ENCODE measurements around the gene LARP1B. TPM values are rescaled to one million over a fixed set of nuclear protein-coding genes. Genes with fewer than 3 reads are reported as not detected.
"Not testable (repeated sequence)": the region's sequence is repeated elsewhere in the genome, so short reads cannot be mapped to it uniquely, and the experiment has no call there.

The LARP1B gene
- total RNA-seq = 11.5 TPM

DNA sequence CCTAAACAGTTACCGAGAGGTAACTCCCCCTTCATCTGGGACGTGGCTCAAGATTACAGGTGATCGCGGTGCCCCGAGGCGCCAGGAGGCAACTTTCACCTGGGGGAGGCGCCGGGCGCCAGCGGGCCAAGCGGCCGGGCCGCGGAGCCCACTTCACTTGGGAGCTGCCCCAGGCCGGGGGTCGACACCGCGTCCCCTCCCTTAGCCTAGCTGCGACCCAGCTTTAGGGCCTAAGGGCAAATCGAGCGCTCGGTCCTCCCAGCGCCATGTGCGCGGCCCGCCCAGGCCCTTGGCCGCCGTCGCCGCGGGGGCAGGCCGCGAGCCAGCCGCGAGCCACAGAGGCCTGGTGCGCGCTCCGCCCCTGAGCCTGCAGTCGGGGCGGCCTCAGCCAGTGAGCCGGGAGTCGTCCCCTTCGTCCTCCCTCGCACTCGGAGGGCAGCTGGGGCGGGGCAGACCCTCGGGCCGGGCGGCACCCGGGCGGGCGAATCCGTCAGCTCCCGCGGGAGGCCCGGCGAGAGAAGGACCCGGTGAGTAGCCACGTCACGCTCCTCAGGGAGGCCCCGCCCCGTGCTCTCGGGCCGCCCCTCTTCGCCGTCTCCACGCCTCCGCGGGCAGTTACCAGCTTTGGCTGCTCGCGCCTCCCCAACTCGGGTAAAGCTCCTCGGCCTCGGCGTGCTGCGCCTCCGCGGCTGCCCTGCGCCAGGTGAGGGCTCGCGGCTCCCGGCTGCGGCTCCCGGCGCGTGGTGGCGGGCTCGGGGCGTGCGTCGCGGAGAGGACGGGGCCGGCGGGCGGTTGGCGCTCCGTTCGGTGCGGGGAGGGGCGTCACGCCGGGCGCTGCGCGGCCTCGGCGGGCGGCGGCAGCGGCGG is at the start of gene LARP1B:
LARP1B (plus strand) TSS at position 614 of the 867 bp plus-strand sequence. CDS start 13,640 bp downstream, outside the sequence.
- Histone ChIP-seq H3K4me3 (ENCODE audit: low read length) (peak within 1 kb of the TSS; percentile 63), H3K4me1 (ENCODE audit: insufficient read depth, low read length) (peaks cover 19% of the 10 kb centered on the region), H3K9me3 (ENCODE audit: low read depth, low read length) (no peaks in the 10 kb centered on the region)

GRCh38 chr4:128025319-128025718 is 35.8 kb upstream of the LARP1B start:
- H3K27me3 ChIP-seq (ENCODE audit: insufficient read depth, low read length) = no peaks in the 10 kb centered on the region
- no peak overlapping the region for H3K4me3 ChIP-seq (ENCODE audit: low read length)
- H3K4me1 ChIP-seq (ENCODE audit: insufficient read depth, low read length) = no peaks in the 10 kb centered on the region
- no peaks in the 10 kb centered on the region for H3K9me3 ChIP-seq (ENCODE audit: low read depth, low read length)

More for the DNA sequence above, at the start of gene LARP1B:
- H3K27me3 ChIP-seq (ENCODE audit: insufficient read depth, low read length) = no peaks in the 10 kb centered on the region

- H3K4me1 ChIP-seq (ENCODE audit: insufficient read depth, low read length) = no peaks in the 10 kb centered on the region
- no peaks in the 10 kb centered on the region for H3K27me3 ChIP-seq (ENCODE audit: insufficient read depth, low read length)
- no peak overlapping the region for H3K4me3 ChIP-seq (ENCODE audit: low read length)
- no peaks in the 10 kb centered on the region for H3K9me3 ChIP-seq (ENCODE audit: low read depth, low read length)
These were observed 31.2 kb upstream of the LARP1B start for GRCh38 chr4:128029907-128030306.

DNA sequence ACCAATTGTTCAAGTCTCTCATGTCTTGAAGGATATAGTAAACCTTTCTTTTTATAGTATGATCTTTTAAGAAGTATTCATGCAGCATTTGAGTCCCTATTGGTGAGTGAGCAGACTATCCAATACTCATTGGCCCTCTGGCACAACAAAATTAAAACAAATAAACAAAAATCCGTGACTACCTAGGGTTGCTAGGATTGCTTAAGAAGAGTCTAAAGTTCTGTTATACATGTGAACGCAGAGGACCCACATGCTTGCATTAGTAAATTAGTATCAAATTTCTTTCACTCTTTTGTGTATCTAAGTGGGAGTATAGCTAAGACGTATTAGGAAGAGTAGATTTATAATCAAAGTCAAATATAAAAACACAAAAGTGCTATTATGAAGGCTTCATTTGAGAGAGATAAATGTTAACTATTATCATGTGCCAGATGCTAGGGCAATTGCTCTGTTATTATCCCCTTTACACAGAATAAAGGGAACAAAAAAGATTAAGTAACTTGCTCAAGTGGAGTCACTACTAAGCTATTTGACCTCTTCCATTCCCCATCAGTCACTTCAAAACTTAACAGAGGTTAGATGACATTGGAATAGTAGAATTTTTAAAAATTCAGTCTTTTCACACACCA is 29.2 kb upstream of the LARP1B start:
- H3K9me3 ChIP-seq (ENCODE audit: low read depth, low read length) = no peaks in the 10 kb centered on the region
- H3K4me1 ChIP-seq (ENCODE audit: insufficient read depth, low read length) = no peaks in the 10 kb centered on the region
- H3K4me3 ChIP-seq (ENCODE audit: low read length) = no peak overlapping the region
- H3K27me3 ChIP-seq (ENCODE audit: insufficient read depth, low read length) = no peaks in the 10 kb centered on the region

DNA sequence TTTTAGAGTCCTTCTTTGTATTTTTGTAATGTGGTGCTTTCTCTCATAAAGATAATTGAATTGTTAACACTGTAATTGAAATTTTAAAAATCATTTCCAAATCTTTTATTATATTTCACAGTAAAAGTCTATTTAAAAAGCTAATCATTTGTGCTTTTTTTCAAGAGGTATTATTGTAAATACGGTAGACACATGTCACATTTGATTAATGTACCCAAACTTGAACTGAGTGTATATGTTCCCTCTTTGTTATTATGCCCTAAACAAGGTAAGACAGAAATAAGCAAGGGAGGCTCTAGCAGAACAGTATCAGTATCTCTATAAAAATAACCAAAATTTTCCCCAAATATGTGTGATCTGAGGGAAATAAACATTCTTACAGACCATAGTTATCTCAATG is 21.5 kb upstream of the LARP1B start:
- H3K4me1 ChIP-seq (ENCODE audit: insufficient read depth, low read length) = no peaks in the 10 kb centered on the region
- no peaks in the 10 kb centered on the region for H3K27me3 ChIP-seq (ENCODE audit: insufficient read depth, low read length)
- no peak overlapping the region for H3K4me3 ChIP-seq (ENCODE audit: low read length)
- no peaks in the 10 kb centered on the region for H3K9me3 ChIP-seq (ENCODE audit: low read depth, low read length)

DNA sequence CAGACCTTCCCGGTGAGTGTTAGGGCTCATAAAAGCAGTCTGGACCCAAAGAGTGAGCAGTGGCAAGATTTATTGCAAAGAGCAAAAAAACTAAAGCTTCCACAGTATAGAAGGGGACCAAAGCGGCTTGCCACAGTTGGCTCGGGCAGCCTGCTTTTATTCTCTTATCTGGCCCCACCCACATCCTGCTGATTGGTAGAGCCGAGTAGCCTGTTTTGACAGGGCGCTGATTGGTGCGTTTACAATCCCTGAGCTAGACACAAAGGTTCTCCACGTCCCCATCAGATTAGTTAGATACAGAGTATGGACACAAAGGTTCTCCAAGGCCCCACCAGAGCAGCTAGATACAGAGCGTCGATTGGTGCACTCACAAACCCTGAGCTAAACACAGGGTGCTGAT is 14.1 kb upstream of the LARP1B start:
- H3K27me3 ChIP-seq (ENCODE audit: insufficient read depth, low read length); H3K4me3 ChIP-seq (ENCODE audit: low read length); H3K4me1 ChIP-seq (ENCODE audit: insufficient read depth, low read length); H3K9me3 ChIP-seq (ENCODE audit: low read depth, low read length): not testable (repeated sequence)

GRCh38 chr4:128047514-128047913 is 13.6 kb upstream of the LARP1B start:
- not testable (repeated sequence) for H3K4me3 ChIP-seq (ENCODE audit: low read length); H3K9me3 ChIP-seq (ENCODE audit: low read depth, low read length); H3K27me3 ChIP-seq (ENCODE audit: insufficient read depth, low read length)

GRCh38 chr4:128051229-128051628 is 9.9 kb upstream of the LARP1B start:
- not testable (repeated sequence) for H3K4me1 ChIP-seq (ENCODE audit: insufficient read depth, low read length); H3K27me3 ChIP-seq (ENCODE audit: insufficient read depth, low read length); H3K4me3 ChIP-seq (ENCODE audit: low read length); H3K9me3 ChIP-seq (ENCODE audit: low read depth, low read length)

More at GRCh38 chr4:128047514-128047913, 13.6 kb upstream of the LARP1B start:
- H3K4me1 ChIP-seq (ENCODE audit: insufficient read depth, low read length) = not testable (repeated sequence)

GRCh38 chr4:128054907-128055306 is 6.2 kb upstream of the LARP1B start:
- not testable (repeated sequence) for H3K27me3 ChIP-seq (ENCODE audit: insufficient read depth, low read length); H3K4me3 ChIP-seq (ENCODE audit: low read length); H3K9me3 ChIP-seq (ENCODE audit: low read depth, low read length); H3K4me1 ChIP-seq (ENCODE audit: insufficient read depth, low read length)

GRCh38 chr4:128055441-128056206 is 5.5 kb upstream of the LARP1B start:
- not testable (repeated sequence) for H3K27me3 ChIP-seq (ENCODE audit: insufficient read depth, low read length); H3K9me3 ChIP-seq (ENCODE audit: low read depth, low read length); H3K4me3 ChIP-seq (ENCODE audit: low read length); H3K4me1 ChIP-seq (ENCODE audit: insufficient read depth, low read length)

DNA sequence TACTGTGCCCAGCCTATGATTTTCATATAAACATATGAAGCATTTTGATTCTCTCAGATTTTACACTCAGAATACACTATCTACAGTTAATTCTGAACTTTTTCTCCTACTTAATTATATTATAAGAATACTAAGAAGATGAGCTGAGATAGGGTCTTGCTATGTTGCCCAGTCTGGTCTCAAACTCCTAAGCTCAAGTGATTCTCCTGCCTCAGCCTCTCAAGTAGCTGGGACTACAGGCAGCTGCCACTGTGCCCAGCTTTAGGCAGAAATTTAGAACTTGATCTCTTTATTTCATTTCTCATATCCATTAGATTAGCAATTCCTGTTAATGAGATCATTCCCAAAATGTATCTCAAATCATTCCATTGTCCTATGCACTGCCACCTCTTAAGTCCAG is 4.7 kb upstream of the LARP1B start:
- H3K4me3 ChIP-seq (ENCODE audit: low read length) = no peak overlapping the region
- H3K9me3 ChIP-seq (ENCODE audit: low read depth, low read length) = no peaks in the 10 kb centered on the region
- peaks cover 7% of the 10 kb centered on the region for H3K4me1 ChIP-seq (ENCODE audit: insufficient read depth, low read length)
- H3K27me3 ChIP-seq (ENCODE audit: insufficient read depth, low read length) = no peaks in the 10 kb centered on the region

GRCh38 chr4:128060121-128060698 is 902 bp upstream of the LARP1B start:
- Histone ChIP-seq H3K27me3 (ENCODE audit: insufficient read depth, low read length) (no peaks in the 10 kb centered on the region), H3K4me1 (ENCODE audit: insufficient read depth, low read length) (peaks cover 19% of the 10 kb centered on the region), H3K9me3 (ENCODE audit: low read depth, low read length) (no peaks in the 10 kb centered on the region), H3K4me3 (ENCODE audit: low read length) (peak overlapping the region; percentile 63)

DNA sequence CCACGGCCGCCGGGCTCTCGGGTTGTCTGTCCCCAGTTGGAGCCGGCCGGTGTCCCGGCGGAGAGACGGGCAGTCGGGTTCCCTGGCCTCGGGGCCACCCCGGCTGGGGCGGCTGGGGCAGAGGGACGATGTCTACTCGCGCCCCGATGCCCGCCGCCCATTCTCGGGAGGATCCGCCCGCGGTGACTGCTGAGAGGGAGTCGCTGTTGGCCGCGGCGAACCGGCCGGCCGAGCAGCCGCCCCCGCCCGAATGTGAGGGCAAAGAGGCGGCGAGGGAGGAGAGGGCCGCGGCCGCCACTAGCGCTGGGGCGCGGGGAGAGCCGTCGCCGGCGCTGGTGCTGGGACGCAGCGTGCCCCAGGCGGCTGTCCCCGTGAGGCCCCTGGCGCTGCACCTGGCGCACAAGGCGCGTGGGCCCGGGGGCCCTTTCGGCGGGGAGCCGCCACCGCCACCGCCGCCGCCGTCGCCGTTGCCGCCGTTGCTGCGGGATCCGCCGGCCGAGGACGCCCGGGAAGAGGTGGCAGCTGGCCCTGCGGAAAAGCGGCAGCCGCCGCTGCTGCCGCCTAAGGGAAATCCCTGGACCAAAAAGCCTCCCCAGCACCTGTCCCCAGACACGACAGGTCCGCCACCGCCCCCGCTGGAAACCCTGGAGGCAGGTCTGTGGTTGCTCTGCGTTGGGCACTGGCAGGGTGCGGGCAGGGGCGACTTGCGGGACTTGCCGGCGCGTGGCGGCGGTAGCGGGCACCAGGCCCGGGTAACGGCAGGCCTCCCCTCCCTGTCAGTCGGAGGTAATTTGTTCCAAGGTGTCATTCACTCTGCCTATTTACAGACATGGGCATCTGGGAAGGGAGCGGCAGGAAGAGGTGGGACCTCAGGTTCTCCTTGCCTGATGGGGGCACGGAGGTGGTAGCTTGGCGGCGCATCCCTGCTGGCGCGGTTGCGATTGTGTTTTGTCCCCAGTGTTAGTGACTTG is 739 bp downstream of the LARP1B start:
- Histone ChIP-seq H3K27me3 (ENCODE audit: insufficient read depth, low read length) (no peaks in the 10 kb centered on the region), H3K4me3 (ENCODE audit: low read length) (peak overlapping the region; percentile 63), H3K9me3 (ENCODE audit: low read depth, low read length) (no peaks in the 10 kb centered on the region)

DNA sequence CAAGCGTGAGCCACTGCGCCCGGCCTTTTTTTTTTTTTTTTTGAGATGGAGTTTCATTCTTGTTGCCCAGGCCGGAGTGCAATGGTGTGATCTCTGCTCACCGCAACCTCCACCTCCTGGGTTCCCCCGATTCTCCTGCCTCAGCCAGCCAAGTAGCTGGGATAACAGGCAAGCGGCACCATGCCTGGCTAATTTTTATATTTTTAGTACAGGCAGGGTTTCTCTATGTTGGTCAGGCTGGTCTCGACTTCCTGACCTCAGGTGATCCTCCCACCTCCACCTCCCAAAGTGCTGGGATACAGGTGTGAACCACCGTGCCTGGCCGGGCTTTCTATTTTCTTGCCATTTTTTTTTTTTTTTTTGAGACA is 5.3 kb downstream of the LARP1B start:
- not testable (repeated sequence) for H3K9me3 ChIP-seq (ENCODE audit: low read depth, low read length)

More for the DNA sequence above, 739 bp downstream of the LARP1B start:
- H3K4me1 ChIP-seq (ENCODE audit: insufficient read depth, low read length) = peaks cover 19% of the 10 kb centered on the region

More for the DNA sequence above, 5.3 kb downstream of the LARP1B start:
- H3K4me1 ChIP-seq (ENCODE audit: insufficient read depth, low read length) = peaks cover 12% of the 10 kb centered on the region
- not testable (repeated sequence) for H3K4me3 ChIP-seq (ENCODE audit: low read length); H3K27me3 ChIP-seq (ENCODE audit: insufficient read depth, low read length)

Measured in mononuclear cell (primary cell).